ENCODE measurements around the gene GPR55. TPM values are rescaled to one million over a fixed set of nuclear protein-coding genes. Genes with fewer than 3 reads are reported as not detected.

The GPR55 gene, protein sequence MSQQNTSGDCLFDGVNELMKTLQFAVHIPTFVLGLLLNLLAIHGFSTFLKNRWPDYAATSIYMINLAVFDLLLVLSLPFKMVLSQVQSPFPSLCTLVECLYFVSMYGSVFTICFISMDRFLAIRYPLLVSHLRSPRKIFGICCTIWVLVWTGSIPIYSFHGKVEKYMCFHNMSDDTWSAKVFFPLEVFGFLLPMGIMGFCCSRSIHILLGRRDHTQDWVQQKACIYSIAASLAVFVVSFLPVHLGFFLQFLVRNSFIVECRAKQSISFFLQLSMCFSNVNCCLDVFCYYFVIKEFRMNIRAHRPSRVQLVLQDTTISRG
- total RNA-seq (2022; extraction: Qiagen RNA extraction; ENCODE audit: low read depth): not detected in 5 replicates

DNA sequence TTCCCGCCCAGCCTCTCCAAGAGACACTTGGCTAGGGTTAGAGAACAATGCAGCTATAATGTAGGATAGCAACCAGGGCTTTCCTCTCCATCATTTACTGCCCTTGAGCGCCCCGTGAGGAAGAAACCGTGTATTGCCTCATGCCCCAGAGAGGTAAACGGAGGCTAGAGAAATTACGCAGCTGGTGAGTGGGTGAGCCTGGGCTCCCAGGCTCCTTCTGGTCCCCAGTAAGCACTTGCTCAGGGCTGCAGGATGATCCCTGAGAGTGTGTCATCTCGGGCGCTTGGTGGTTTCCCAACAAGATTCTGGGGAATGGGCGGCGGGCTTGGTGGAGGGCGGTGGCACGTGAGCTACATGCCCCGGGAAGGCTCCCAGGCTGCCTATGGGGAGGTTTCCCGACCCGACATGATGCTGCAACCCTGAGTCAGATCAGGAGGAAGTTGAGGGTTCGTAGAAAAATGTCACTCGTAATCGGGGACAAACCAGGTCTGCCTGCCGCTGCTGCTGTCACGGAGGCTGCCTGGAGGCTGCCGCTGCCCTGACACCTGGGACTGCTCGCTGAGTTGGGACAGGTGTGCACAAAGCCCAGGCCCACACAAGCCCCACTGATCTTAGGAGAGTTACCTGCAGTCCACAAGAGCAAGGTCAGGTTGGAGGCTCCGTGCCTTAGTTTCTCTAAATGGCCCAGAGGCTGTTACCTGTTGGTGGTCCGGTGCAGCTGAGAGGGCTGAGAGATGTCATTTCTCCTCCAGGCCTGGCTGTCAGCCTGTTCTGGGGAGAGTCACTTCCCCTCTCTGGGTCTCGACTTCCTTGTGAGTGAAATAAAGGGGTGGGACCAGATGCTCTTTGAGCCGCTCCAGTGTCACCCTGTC is at the start of gene GPR55:
TSS of gene GPR55 (minus strand) at position 773 of the 872 bp plus-strand sequence. CDS start 14,280 bp downstream, outside the sequence.

DNA sequence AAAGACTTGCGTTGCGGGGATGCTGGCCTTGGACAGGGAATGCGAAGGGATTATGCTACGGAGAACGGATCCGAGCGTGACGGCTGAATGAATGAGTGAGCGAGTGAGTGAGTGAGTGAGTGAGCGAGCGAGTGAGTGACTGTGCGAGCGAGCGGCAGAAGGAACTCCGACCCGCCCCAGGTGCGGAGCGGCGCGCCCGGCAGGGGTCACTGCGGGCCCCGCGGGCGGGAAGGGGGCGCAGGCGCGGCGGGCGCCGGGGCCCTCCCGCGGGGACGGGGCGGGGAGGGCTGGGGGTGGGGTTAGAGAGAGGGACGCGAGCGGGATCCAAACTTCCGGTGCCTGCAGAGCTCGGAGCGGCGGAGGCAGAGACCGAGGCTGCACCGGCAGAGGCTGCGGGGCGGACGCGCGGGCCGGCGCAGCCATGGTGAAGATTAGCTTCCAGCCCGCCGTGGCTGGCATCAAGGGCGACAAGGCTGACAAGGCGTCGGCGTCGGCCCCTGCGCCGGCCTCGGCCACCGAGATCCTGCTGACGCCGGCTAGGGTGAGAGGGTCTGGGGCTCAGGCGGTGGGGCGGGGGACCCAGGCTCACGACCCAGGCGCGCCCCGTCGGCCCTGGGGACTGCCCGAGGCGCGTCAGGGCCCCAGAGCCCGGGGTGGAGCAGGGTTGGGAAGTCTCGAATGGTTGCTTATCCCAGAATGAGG is 60.3 kb downstream of the GPR55 start, which contains the start of gene ITM2C:
TSS of gene ITM2C (plus strand) at position 338 of the 702 bp plus-strand sequence. CDS start at position 422, 84 bp downstream.

Other genes with a start within 250 kb of the GPR55 start
- gene CAB39, start 212.4 kb downstream of the GPR55 start, total RNA-seq (2022; extraction: Qiagen RNA extraction; ENCODE audit: low read depth): 26.7 to 57.6 TPM (median 56.1 TPM) in 5 replicates
- gene ITM2C, start 60.3 kb downstream of the GPR55 start, total RNA-seq (2022; extraction: Qiagen RNA extraction; ENCODE audit: low read depth): 65.1 to 81.6 TPM (median 78.0 TPM) in 5 replicates
- not detected in 5 replicates for gene SPATA3, start 70.9 kb upstream of the GPR55 start, total RNA-seq (2022; extraction: Qiagen RNA extraction; ENCODE audit: low read depth)
- gene C2orf72, start 112.3 kb upstream of the GPR55 start, total RNA-seq (2022; extraction: Qiagen RNA extraction; ENCODE audit: low read depth): 5.6 to 9.3 TPM (median 5.6 TPM) in 5 replicates
- 111 to 140 TPM (median 117 TPM) in 5 replicates for gene PSMD1, start 131.6 kb upstream of the GPR55 start, total RNA-seq (2022; extraction: Qiagen RNA extraction; ENCODE audit: low read depth)
- gene HTR2B, start 199.8 kb upstream of the GPR55 start, total RNA-seq (2022; extraction: Qiagen RNA extraction; ENCODE audit: low read depth): 0.06 to 0.11 TPM (median 0.06 TPM) in 3 of 5 replicates, not detected in the others

Measured in A549 treated with RU486 at 1 μM for 4 hours (cell line).